ENCODE data around the gene KNDC1. TPM values are rescaled to one million over a fixed set of nuclear protein-coding genes. Genes with fewer than 3 reads are reported as not detected.
A peak's percentile ranks its signal among the peaks of the same experiment; 100 is the strongest.

Gene KNDC1
- total RNA-seq, 1 donor, result 5.6 TPM

DNA sequence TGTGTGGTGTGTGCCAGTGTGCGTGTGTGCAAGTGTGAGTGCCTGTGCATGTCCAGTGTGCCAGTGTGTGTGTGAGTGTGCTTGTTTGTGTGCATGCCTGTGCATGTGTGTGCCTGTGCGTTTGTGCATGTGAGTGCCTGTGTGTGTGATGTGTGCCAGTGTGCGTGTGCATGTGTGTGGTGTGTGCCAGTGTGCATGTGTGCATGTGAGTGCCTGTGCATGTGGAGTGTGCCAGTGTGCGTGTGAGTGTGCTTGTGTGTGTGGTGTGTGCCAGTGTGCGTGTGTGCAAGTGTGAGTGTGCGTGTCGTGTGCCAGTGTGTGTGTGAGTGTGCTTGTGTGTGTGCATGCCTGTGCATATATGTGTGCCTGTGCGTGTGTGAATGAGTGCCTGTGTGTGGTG, 38.5 kb upstream of the KNDC1 start:
- H3K4me3 ChIP-seq (ENCODE audit: low read depth, low read length), result no peak overlapping the region
- TF ChIP-seq, protein P1, sequence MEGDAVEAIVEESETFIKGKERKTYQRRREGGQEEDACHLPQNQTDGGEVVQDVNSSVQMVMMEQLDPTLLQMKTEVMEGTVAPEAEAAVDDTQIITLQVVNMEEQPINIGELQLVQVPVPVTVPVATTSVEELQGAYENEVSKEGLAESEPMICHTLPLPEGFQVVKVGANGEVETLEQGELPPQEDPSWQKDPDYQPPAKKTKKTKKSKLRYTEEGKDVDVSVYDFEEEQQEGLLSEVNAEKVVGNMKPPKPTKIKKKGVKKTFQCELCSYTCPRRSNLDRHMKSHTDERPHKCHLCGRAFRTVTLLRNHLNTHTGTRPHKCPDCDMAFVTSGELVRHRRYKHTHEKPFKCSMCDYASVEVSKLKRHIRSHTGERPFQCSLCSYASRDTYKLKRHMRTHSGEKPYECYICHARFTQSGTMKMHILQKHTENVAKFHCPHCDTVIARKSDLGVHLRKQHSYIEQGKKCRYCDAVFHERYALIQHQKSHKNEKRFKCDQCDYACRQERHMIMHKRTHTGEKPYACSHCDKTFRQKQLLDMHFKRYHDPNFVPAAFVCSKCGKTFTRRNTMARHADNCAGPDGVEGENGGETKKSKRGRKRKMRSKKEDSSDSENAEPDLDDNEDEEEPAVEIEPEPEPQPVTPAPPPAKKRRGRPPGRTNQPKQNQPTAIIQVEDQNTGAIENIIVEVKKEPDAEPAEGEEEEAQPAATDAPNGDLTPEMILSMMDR (IDR thresholded peaks at IDR 0.05; ENCODE audit: insufficient read depth, low read depth, low read length), result no peak
- no peak for DNase-seq (ENCODE audit: low read depth)

DNA sequence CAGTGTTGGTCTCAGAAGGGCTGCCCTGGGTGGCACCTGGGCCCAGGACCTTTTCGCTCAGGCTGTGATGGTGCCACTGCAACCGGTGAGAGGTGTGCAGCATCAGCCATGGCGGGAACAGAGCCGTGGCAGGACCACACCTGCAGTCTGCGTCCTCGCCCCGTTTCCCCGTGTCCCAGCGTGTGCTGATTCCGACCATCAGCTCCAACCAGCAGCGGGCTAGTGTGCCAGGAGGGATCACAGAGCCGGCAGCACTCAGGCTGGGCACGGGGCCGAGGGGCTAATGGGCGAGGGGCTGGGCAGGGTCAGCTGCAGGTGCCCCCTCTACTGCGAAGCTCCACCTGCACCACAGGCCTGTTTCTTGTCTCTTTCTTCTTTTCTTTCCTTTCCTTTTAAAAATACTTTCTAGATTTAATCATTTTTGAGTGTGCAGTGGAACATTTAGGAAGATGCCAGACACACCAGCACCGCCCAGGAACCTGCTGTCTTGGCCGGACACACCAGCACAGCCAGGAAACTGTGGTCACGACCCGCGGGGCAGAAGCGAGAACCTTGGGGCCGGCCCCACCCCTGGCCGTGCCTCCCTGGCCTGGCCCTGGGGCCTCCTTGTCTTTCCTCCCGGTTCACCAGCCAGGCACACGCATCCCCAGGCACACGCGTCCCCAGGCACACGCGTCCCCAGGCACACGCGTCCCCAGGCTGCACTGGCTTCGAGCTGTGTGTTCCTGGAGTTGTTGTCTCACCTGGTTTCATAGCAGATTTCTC, 37.7 kb upstream of the KNDC1 start:
- DNase-seq (ENCODE audit: low read depth), result no peak
- no peak overlapping the region for H3K4me3 ChIP-seq (ENCODE audit: low read depth, low read length)
- TF ChIP-seq, protein P1 (IDR thresholded peaks at IDR 0.05; ENCODE audit: insufficient read depth, low read depth, low read length), result no peak

DNA sequence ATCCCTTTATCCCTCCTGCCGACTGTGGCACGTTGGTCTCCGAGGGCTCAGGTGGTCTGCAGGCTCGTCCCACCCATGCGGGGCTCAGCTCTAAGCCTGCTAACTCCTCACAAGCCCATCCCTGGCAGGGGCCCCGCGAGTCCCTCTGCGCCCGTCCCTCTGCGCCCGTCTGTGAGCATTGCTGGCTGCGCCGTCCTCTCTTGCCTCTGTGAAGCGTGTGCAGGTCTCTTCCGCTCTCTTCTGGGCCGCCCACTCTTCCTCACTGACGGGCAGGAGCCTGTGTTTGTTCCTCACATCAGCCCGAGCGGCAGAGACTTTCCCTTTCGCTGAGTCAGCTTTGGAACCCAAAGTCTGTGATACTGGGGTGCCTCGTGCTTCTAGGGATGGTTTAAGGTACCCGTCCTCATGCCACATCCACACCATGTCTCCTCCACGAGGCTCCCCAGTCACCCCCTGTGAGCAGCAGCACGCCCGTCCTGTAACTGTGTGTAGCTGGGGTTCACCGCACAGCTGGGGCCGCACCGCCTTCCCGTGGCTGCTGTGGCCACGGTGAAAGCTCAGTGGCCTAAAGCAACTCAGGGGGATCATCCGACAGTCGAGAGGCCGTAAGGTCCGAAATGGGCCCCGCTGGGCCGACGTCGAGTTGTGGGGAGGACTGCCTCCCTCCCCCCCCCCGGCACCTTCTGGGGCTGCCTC, 36.8 kb upstream of the KNDC1 start:
- TF ChIP-seq, protein P1 (IDR thresholded peaks at IDR 0.05; ENCODE audit: insufficient read depth, low read depth, low read length), result no peak
- DNase-seq (ENCODE audit: low read depth), result no peak
- no peak overlapping the region for H3K4me3 ChIP-seq (ENCODE audit: low read depth, low read length)

DNA sequence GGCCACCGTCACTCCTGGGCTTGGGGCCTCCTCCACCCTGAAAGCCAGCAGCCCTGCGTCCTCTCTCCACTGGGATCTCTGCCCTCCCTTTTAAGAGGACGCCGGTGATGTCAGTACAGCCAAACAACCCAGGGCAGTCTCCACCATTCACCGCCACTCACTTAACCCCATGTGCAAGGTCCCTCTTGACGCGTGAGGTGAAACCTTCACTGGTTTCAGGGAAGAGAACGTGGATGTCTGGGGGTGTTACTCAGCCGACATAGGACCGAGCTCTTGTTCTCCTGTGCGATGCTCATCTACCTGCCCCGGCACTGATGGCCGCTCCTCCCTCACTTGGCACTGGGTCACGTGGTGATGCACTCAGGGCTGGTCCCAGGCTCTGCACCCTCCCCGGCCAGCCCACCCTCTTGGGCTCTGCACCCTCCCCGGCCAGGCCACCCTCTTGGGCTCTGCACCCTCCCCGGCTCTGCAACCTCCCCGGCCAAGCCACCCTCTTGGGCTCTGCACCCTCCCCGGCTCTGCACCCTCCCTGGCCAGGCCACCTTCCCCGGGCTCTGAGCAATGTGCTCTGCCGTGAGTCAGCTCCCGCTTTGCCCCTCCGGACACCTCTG, 36.2 kb upstream of the KNDC1 start:
- TF ChIP-seq, protein P1 (IDR thresholded peaks at IDR 0.05; ENCODE audit: insufficient read depth, low read depth, low read length), result no peak
- no peak overlapping the region for H3K4me3 ChIP-seq (ENCODE audit: low read depth, low read length)
- DNase-seq (ENCODE audit: low read depth), result no peak

DNA sequence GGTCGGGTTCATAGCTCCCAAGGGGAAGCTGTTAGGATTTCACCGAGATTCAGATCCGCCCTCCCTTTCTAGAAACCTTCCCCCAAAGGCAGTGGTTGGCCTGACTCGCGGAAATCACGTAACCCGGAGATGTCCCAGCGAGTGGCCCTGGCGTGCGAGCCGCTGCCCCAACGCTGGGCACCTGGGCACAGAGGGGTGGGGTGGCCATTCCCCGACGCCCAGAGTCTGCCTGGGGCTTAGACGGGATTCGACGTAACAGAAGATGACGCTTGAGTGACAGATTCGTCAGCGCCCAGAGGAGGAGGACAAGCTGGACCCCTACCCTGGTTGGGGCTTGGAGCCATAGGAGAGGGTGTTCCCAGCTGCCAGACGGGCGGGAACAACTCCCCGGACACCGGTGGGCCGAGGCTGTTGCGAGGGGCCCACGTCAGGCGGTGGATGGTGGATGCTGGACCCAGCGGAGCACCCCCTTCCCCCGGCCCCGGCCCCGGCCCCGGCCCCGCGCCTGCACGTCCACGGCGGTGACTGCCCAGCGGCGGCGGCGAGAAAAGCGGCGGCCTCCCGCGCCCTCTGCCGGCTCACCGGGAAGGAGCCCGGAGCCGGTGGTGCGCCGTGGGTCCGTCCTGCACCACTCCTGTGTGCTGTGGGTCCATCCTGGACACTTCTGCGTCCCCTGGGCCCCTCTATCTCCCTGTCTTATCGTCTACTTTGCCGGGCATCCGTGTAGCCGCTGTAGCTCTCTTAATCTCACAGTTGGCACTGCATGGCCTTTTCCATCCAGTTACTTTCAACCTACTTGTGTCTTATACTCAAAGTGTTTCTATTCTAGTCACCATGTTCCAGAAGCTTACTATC, 35.4 kb upstream of the KNDC1 start:
- peak; percentile 7 for DNase-seq (ENCODE audit: low read depth)
- TF ChIP-seq, protein P1 (IDR thresholded peaks at IDR 0.05; ENCODE audit: insufficient read depth, low read depth, low read length), result peak; percentile 39
- H3K4me3 ChIP-seq (ENCODE audit: low read depth, low read length), result no peak overlapping the region

DNA sequence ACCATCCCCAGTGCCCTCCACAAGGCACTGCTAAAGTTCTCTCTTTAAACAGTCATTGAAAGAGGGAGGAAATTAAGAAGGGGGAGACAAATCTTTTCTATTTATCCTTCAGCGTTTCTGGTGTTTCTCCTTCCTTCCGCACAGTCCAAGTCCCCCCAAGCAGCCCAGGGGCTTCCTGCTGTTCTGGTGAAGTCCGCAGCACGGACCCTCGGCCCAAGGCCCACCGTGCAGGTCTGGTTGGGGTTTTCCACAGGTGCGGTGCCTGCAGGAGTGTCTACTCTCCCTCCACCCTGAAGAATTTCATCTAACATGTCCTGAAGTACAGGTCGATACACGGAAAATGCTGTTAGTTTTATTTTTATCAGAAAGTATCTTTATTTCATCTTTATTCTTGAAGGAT, 34.1 kb upstream of the KNDC1 start:
- DNase-seq (ENCODE audit: low read depth), result no peak
- H3K4me3 ChIP-seq (ENCODE audit: low read depth, low read length), result no peak overlapping the region
- TF ChIP-seq, protein P1 (IDR thresholded peaks at IDR 0.05; ENCODE audit: insufficient read depth, low read depth, low read length), result no peak
